ENCODE measurements around the gene TRDN.

TRDN gene

GRCh38 chr6:123658848-123659247 lies 22.1 kb upstream of the TRDN start:
- no peak overlapping the region for H3K4me3 ChIP-seq (ENCODE audit: low read length)
- H3K36me3 ChIP-seq (ENCODE audit: insufficient read depth, low read depth, low read length) = no peaks in the 10 kb centered on the region
- no peaks in the 10 kb centered on the region for H3K9me3 ChIP-seq (ENCODE audit: insufficient read depth, low read depth, low read length)
- no peak overlapping the region for H3K9ac ChIP-seq (ENCODE audit: low read depth, low read length)
- peaks cover under 1% of the 10 kb centered on the region; the same call in 1 of the 2 replicates for H3K4me1 ChIP-seq (ENCODE audit: insufficient read depth, low read length)
- no peak overlapping the region for H3K27ac ChIP-seq (ENCODE audit: low read length)
- no peaks in the 10 kb centered on the region for H3K27me3 ChIP-seq (ENCODE audit: insufficient read depth, low read length)

GRCh38 chr6:123655521-123656306 lies 19.0 kb upstream of the TRDN start:
- Histone ChIP-seq H3K4me3 (ENCODE audit: low read length) (no peak overlapping the region), H3K36me3 (ENCODE audit: insufficient read depth, low read depth, low read length) (no peaks in the 10 kb centered on the region), H3K4me1 (ENCODE audit: insufficient read depth, low read length) (no peaks in the 10 kb centered on the region), H3K27me3 (ENCODE audit: insufficient read depth, low read length) (no peaks in the 10 kb centered on the region), H3K9ac (ENCODE audit: low read depth, low read length) (no peak overlapping the region), H3K27ac (ENCODE audit: low read length) (no peak overlapping the region), H3K9me3 (ENCODE audit: insufficient read depth, low read depth, low read length) (no peaks in the 10 kb centered on the region)

GRCh38 chr6:123648723-123649122 lies 12.0 kb upstream of the TRDN start:
- Histone ChIP-seq H3K9ac (ENCODE audit: low read depth, low read length) (no peak overlapping the region), H3K27ac (ENCODE audit: low read length) (no peak overlapping the region), H3K27me3 (ENCODE audit: insufficient read depth, low read length) (no peaks in the 10 kb centered on the region), H3K4me1 (ENCODE audit: insufficient read depth, low read length) (no peaks in the 10 kb centered on the region), H3K4me3 (ENCODE audit: low read length) (no peak overlapping the region), H3K9me3 (ENCODE audit: insufficient read depth, low read depth, low read length) (peaks cover 6% of the 10 kb centered on the region; the same call in 1 of the 2 replicates), H3K36me3 (ENCODE audit: insufficient read depth, low read depth, low read length) (no peaks in the 10 kb centered on the region)

- no peaks in the 10 kb centered on the region for H3K36me3 ChIP-seq (ENCODE audit: insufficient read depth, low read depth, low read length)
- H3K4me1 ChIP-seq (ENCODE audit: insufficient read depth, low read length) = no peaks in the 10 kb centered on the region
- no peak overlapping the region for H3K9ac ChIP-seq (ENCODE audit: low read depth, low read length)
- H3K4me3 ChIP-seq (ENCODE audit: low read length) = no peak overlapping the region
- no peaks in the 10 kb centered on the region for H3K27me3 ChIP-seq (ENCODE audit: insufficient read depth, low read length)
- H3K9me3 ChIP-seq (ENCODE audit: insufficient read depth, low read depth, low read length) = peaks cover 6% of the 10 kb centered on the region; the same call in 1 of the 2 replicates
- H3K27ac ChIP-seq (ENCODE audit: low read length) = no peak overlapping the region
Observed at GRCh38 chr6:123648020-123648580, 11.3 kb upstream of the TRDN start.

GRCh38 chr6:123641497-123641896 lies 4.7 kb upstream of the TRDN start:
- Histone ChIP-seq H3K36me3 (ENCODE audit: insufficient read depth, low read depth, low read length) (no peaks in the 10 kb centered on the region), H3K27ac (ENCODE audit: low read length) (no peak overlapping the region), H3K9ac (ENCODE audit: low read depth, low read length) (no peak overlapping the region), H3K4me1 (ENCODE audit: insufficient read depth, low read length) (peaks cover 4% of the 10 kb centered on the region; the same call in 1 of the 2 replicates), H3K9me3 (ENCODE audit: insufficient read depth, low read depth, low read length) (no peaks in the 10 kb centered on the region), H3K4me3 (ENCODE audit: low read length) (no peak overlapping the region), H3K27me3 (ENCODE audit: insufficient read depth, low read length) (no peaks in the 10 kb centered on the region)

GRCh38 chr6:123640567-123641187 lies 3.9 kb upstream of the TRDN start:
- no peak overlapping the region for H3K27ac ChIP-seq (ENCODE audit: low read length)

GRCh38 chr6:123638865-123639264 lies 2.1 kb upstream of the TRDN start:
- Histone ChIP-seq H3K9me3 (ENCODE audit: insufficient read depth, low read depth, low read length) (no peaks in the 10 kb centered on the region), H3K4me3 (ENCODE audit: low read length) (no peak overlapping the region), H3K27me3 (ENCODE audit: insufficient read depth, low read length) (no peaks in the 10 kb centered on the region), H3K9ac (ENCODE audit: low read depth, low read length) (no peak overlapping the region), H3K27ac (ENCODE audit: low read length) (no peak overlapping the region), H3K4me1 (ENCODE audit: insufficient read depth, low read length) (peaks cover 4% of the 10 kb centered on the region; the same call in 1 of the 2 replicates), H3K36me3 (ENCODE audit: insufficient read depth, low read depth, low read length) (no peaks in the 10 kb centered on the region)

More at GRCh38 chr6:123640567-123641187, 3.9 kb upstream of the TRDN start:
- H3K27me3 ChIP-seq (ENCODE audit: insufficient read depth, low read length) = no peaks in the 10 kb centered on the region
- H3K9me3 ChIP-seq (ENCODE audit: insufficient read depth, low read depth, low read length) = no peaks in the 10 kb centered on the region
- no peaks in the 10 kb centered on the region for H3K36me3 ChIP-seq (ENCODE audit: insufficient read depth, low read depth, low read length)
- peaks cover 4% of the 10 kb centered on the region; the same call in 1 of the 2 replicates for H3K4me1 ChIP-seq (ENCODE audit: insufficient read depth, low read length)
- H3K9ac ChIP-seq (ENCODE audit: low read depth, low read length) = no peak overlapping the region
- no peak overlapping the region for H3K4me3 ChIP-seq (ENCODE audit: low read length)

- Histone ChIP-seq H3K36me3 (ENCODE audit: insufficient read depth, low read depth, low read length) (no peaks in the 10 kb centered on the region), H3K9me3 (ENCODE audit: insufficient read depth, low read depth, low read length) (no peaks in the 10 kb centered on the region), H3K27me3 (ENCODE audit: insufficient read depth, low read length) (no peaks in the 10 kb centered on the region), H3K4me3 (ENCODE audit: low read length) (no peak overlapping the region), H3K27ac (ENCODE audit: low read length) (no peak overlapping the region), H3K9ac (ENCODE audit: low read depth, low read length) (no peak overlapping the region), H3K4me1 (ENCODE audit: insufficient read depth, low read length) (peaks cover 4% of the 10 kb centered on the region; the same call in 1 of the 2 replicates)
Observed at GRCh38 chr6:123636282-123636681, 468 bp downstream of the TRDN start.

GRCh38 chr6:123635567-123635966 lies 1.2 kb downstream of the TRDN start:
- no peaks in the 10 kb centered on the region for H3K36me3 ChIP-seq (ENCODE audit: insufficient read depth, low read depth, low read length)
- H3K4me3 ChIP-seq (ENCODE audit: low read length) = no peak overlapping the region
- no peaks in the 10 kb centered on the region for H3K9me3 ChIP-seq (ENCODE audit: insufficient read depth, low read depth, low read length)
- H3K9ac ChIP-seq (ENCODE audit: low read depth, low read length) = no peak overlapping the region
- no peaks in the 10 kb centered on the region for H3K27me3 ChIP-seq (ENCODE audit: insufficient read depth, low read length)
- no peak overlapping the region for H3K27ac ChIP-seq (ENCODE audit: low read length)
- peaks cover 2% of the 10 kb centered on the region; the same call in 1 of the 2 replicates for H3K4me1 ChIP-seq (ENCODE audit: insufficient read depth, low read length)

GRCh38 chr6:123635144-123635543 lies 1.6 kb downstream of the TRDN start:
- Histone ChIP-seq H3K27ac (ENCODE audit: low read length) (no peak overlapping the region), H3K27me3 (ENCODE audit: insufficient read depth, low read length) (no peaks in the 10 kb centered on the region), H3K9ac (ENCODE audit: low read depth, low read length) (no peak overlapping the region), H3K4me3 (ENCODE audit: low read length) (no peak overlapping the region), H3K4me1 (ENCODE audit: insufficient read depth, low read length) (peaks cover 3% of the 10 kb centered on the region; the same call in 1 of the 2 replicates), H3K9me3 (ENCODE audit: insufficient read depth, low read depth, low read length) (no peaks in the 10 kb centered on the region), H3K36me3 (ENCODE audit: insufficient read depth, low read depth, low read length) (no peaks in the 10 kb centered on the region)

GRCh38 chr6:123632641-123633040 lies 4.1 kb downstream of the TRDN start:
- no peaks in the 10 kb centered on the region for H3K27me3 ChIP-seq (ENCODE audit: insufficient read depth, low read length)
- no peaks in the 10 kb centered on the region for H3K9me3 ChIP-seq (ENCODE audit: insufficient read depth, low read depth, low read length)
- peaks cover 14% of the 10 kb centered on the region for H3K4me1 ChIP-seq (ENCODE audit: insufficient read depth, low read length)
- H3K36me3 ChIP-seq (ENCODE audit: insufficient read depth, low read depth, low read length) = no peaks in the 10 kb centered on the region
- H3K27ac ChIP-seq (ENCODE audit: low read length) = no peak overlapping the region
- H3K9ac ChIP-seq (ENCODE audit: low read depth, low read length) = no peak overlapping the region
- H3K4me3 ChIP-seq (ENCODE audit: low read length) = no peak overlapping the region

Measured in iPS-20b (cell line).